HG03064 (cell line): ENCODE results near the gene SIRT3.
"Not testable (repeated sequence)": the region's sequence is repeated elsewhere in the genome, so short reads cannot be mapped to it uniquely, and the experiment has no call there.

Source experiments
- ATAC-seq: cut with Tn5 transposase; IDR thresholded peaks from one replicate; pipeline ENCODE4 v1.9.1; 2021; ENCODE audit warnings: low read depth; ENCODE audit not compliant: unreplicated experiment

Gene SIRT3

GRCh38 chr11:189200-189783 is 46.9 kb downstream of the SIRT3 start:
- ATAC-seq, result not testable (repeated sequence)

- ATAC-seq, result not testable (repeated sequence)
These were observed 55.9 kb downstream of the SIRT3 start for GRCh38 chr11:180242-180641.
